K562 (cell line): ENCODE data around the gene HOXD12. TPM values are rescaled to one million over a fixed set of nuclear protein-coding genes. Genes with fewer than 3 reads are reported as not detected.

Source experiments
- ARID1B ChIP-seq: fragments of 450-650 bp; IDR thresholded peaks from 2 replicates; pipeline ENCODE4 v1.6.1; 2016; ENCODE audit warnings: antibody characterized with exemption, mild to moderate bottlenecking, inconsistent platforms
- BMI1 ChIP-seq: fragments of 150-350 bp; IDR thresholded peaks from 2 replicates; pipeline ENCODE4 v1.6.1; 2014; ENCODE audit warnings: low read length
- CCAR2 ChIP-seq: fragments of 200-400 bp; formaldehyde crosslinking; IDR thresholded peaks from 2 replicates; pipeline ENCODE4 v1.6.1; 2017; ENCODE audit warnings: mild to moderate bottlenecking, low read depth, low read length
- CEBPB ChIP-seq: fragments of 450-650 bp; IDR thresholded peaks from 2 replicates; pipeline ENCODE4 v1.6.1; 2016; ENCODE audit warnings: missing genetic modification characterization, missing compliant biosample characterization
- CXXC5 ChIP-seq: fragments of 250-450 bp; sonication (Bioruptor Pico); IDR thresholded peaks from 2 replicates; pipeline ENCODE4 v1.8.0; 2022; ENCODE audit warnings: inconsistent platforms, mild to moderate bottlenecking, moderate library complexity
- HDAC1 ChIP-seq, 2 experiments: fragments of 450-650 bp; IDR thresholded peaks; 2 replicates each; pipeline ENCODE4 v1.6.1; 2016 to 2017; ENCODE audit warnings: inconsistent platforms in 1 of 2, mild to moderate bottlenecking in 1 of 2, moderate library complexity in 1 of 2
- HEY1 ChIP-seq: fragments of 250-450 bp; sonication (Bioruptor Pico); IDR thresholded peaks from 2 replicates; pipeline ENCODE4 v1.5.0; 2020; ENCODE audit warnings: mild to moderate bottlenecking, moderate library complexity, borderline replicate concordance
- LCOR ChIP-seq: sonication (generic); formaldehyde crosslinking; IDR thresholded peaks from 2 replicates; pipeline ENCODE4 v1.8.0; 2022; ENCODE audit warnings: mild to moderate bottlenecking, missing genetic modification reagents
- MECOM ChIP-seq: fragments of 250-450 bp; sonication (Bioruptor Pico); IDR thresholded peaks from 2 replicates; pipeline ENCODE4 v1.8.0; 2022; ENCODE audit warnings: inconsistent platforms
- NFE2 ChIP-seq: IDR thresholded peaks from 2 replicates; pipeline ENCODE4 v1.6.1; 2014; ENCODE audit warnings: antibody characterized with exemption, low read depth
- NR3C1 ChIP-seq: sonication (generic); formaldehyde crosslinking; IDR thresholded peaks from 2 replicates; pipeline ENCODE4 v1.8.1; 2022; ENCODE audit warnings: missing genetic modification reagents
- PCBP2 ChIP-seq: fragments of 200-400 bp; formaldehyde crosslinking; IDR thresholded peaks from 2 replicates; pipeline ENCODE4 v1.6.1; 2018; ENCODE audit warnings: low read length, low read depth, mild to moderate bottlenecking, moderate library complexity; ENCODE audit not compliant: poor library complexity, severe bottlenecking
- POLR2G ChIP-seq: fragments of 200-400 bp; formaldehyde crosslinking; IDR thresholded peaks from 2 replicates; pipeline ENCODE4 v1.6.1; 2017; ENCODE audit warnings: low read depth, mild to moderate bottlenecking, antibody characterized with exemption, low read length, moderate library complexity
- TOE1 ChIP-seq, 2 experiments: fragments of 450-650 bp in 1 of 2; sonication (generic) in 1 of 2; formaldehyde crosslinking in 1 of 2; IDR thresholded peaks; 2 replicates each; pipeline versions ENCODE4 v1.7.1 to v1.8.0; 2016 to 2022; ENCODE audit warnings: borderline replicate concordance in 2 of 2, mild to moderate bottlenecking in 2 of 2, antibody characterized with exemption in 1 of 2, inconsistent platforms in 1 of 2, low read depth in 1 of 2, missing genetic modification reagents in 1 of 2, moderate library complexity in 1 of 2
- VEZF1 ChIP-seq: fragments of 200-800 bp; sonication (Bioruptor generic); IDR thresholded peaks from 2 replicates; pipeline ENCODE4 v1.6.1; 2017; ENCODE audit warnings: missing genetic modification characterization, missing compliant biosample characterization
- ZBTB11 ChIP-seq, 3 experiments: fragments of 200-800 bp in 1 of 3; fragments of 250-450 bp in 1 of 3; fragments of 450-650 bp in 1 of 3; sonication (Bioruptor Pico) in 1 of 3; sonication (Bioruptor generic) in 1 of 3; formaldehyde crosslinking in 1 of 3; IDR thresholded peaks; 2 replicates each; pipeline versions ENCODE4 v1.6.1 to v1.8.0; 2016 to 2022; ENCODE audit warnings: mild to moderate bottlenecking in 2 of 3, missing genetic modification characterization in 2 of 3, missing compliant biosample characterization in 1 of 3, moderate library complexity in 1 of 3
- ZBTB34 ChIP-seq: fragments of 250-450 bp; sonication (Bioruptor Pico); IDR thresholded peaks from 2 replicates; pipeline ENCODE4 v1.8.0; 2021; ENCODE audit warnings: mild to moderate bottlenecking, moderate library complexity
- ZNF224 ChIP-seq: sonication (generic); formaldehyde crosslinking; IDR thresholded peaks from 2 replicates; pipeline ENCODE4 v1.8.0; 2022; ENCODE audit warnings: mild to moderate bottlenecking, missing genetic modification reagents
- ZNF263 ChIP-seq: sonication (generic); formaldehyde crosslinking; IDR thresholded peaks from 2 replicates; pipeline ENCODE4 v1.8.0; 2022; ENCODE audit warnings: mild to moderate bottlenecking, missing genetic modification reagents, borderline replicate concordance
- polyA plus RNA-seq, 8 experiments: library from polyadenylated mRNA; depleted of rRNA in 4 of 8; stranded (reverse) in 5 of 8; unstranded in 3 of 8; fragments of >200 nt; fragmentation: Nextera tagmentation in 2 of 8; fragmentation: Illumina TruSeq in 1 of 8; extraction: Ambion mirVana in 2 of 8; extraction: Trizol in 1 of 8; gene quantifications; 2 replicates each; pipeline versions ENCODE4 v1.2.1 to v1.2.3, GENCODE V29; 2011 to 2014; ENCODE audit warnings: inconsistent platforms in 1 of 8, missing spikeins in 1 of 8
- total RNA-seq, 7 experiments: library from RNA; depleted of rRNA in 6 of 7; stranded (reverse); fragments of >200 nt in 6 of 7; fragmentation: Illumina TruSeq in 2 of 7; extraction: Trizol in 2 of 7; gene quantifications; 2 replicates each; pipeline versions ENCODE4 v1.2.1 to v1.2.3, GENCODE V29; 2011 to 2021; ENCODE audit warnings: low replicate concordance in 1 of 7

The HOXD12 gene
- total and polyA plus RNA-seq, 9 of the 15 experiments (the other 6 are each of a cell fraction or from before 2014, with no cell fraction given): not detected

- TF ChIP-seq PCBP2 (no peak), TOE1 (IDR thresholded peaks at IDR 0.05; ENCODE audit: borderline replicate concordance) (no peak), TOE1 (CRISPR knock-in tag; IDR thresholded peaks at IDR 0.05; ENCODE audit: borderline replicate concordance, low read depth) (no peak), MECOM (CRISPR knock-in tag) (no peak), BMI1 (no peak), VEZF1 (peak; percentile 67), POLR2G (no peak), LCOR (no peak), NR3C1 (CRISPR knock-in tag) (no peak), ZBTB11 (CRISPR knock-in tag; IDR thresholded peaks at IDR 0.05) (no peak), NFE2 (no peak), CEBPB (no peak), ARID1B (no peak), CXXC5 (CRISPR knock-in tag) (peak; percentile 80), ZNF263 (CRISPR knock-in tag) (no peak), ZBTB34 (CRISPR knock-in tag) (no peak), CCAR2 (no peak), HDAC1 (IDR thresholded peaks at IDR 0.05) (no peak), ZNF224 (no peak), HEY1 (CRISPR knock-in tag) (no peak)
These were observed 30.8 kb downstream of the HOXD12 start (continued) for GRCh38 chr2:176130147-176130956.
